HepG2 (cell line): Measurements from ENCODE around the gene COG4. TPM values are rescaled to one million over a fixed set of nuclear protein-coding genes. Genes with fewer than 3 reads are reported as not detected.

ENCODE experiments used
- CHCHD3 ChIP-seq: sonication (generic); formaldehyde crosslinking; IDR thresholded peaks from 2 replicates; pipeline ENCODE4 v1.8.0; 2022; ENCODE audit warnings: mild to moderate bottlenecking, missing genetic modification reagents, moderate library complexity
- GMEB1 ChIP-seq: sonication (generic); formaldehyde crosslinking; IDR thresholded peaks from 2 replicates; pipeline ENCODE4 v1.5.1; 2020; ENCODE audit warnings: missing genetic modification reagents, mild to moderate bottlenecking, borderline replicate concordance
- HCFC1 ChIP-seq: fragments of 150-350 bp; IDR thresholded peaks from 2 replicates; pipeline ENCODE4 v1.6.1; 2014; ENCODE audit warnings: low read depth, low read length
- HMG20B ChIP-seq: conservative IDR thresholded peaks from 2 replicates; pipeline ENCODE4 v1.6.1; 2016; ENCODE audit warnings: missing genetic modification reagents, missing compliant biosample characterization
- ISL2 ChIP-seq: sonication (generic); formaldehyde crosslinking; IDR thresholded peaks from 2 replicates; pipeline ENCODE4 v1.5.0; 2020; ENCODE audit warnings: missing genetic modification reagents
- MEIS1 ChIP-seq: sonication (generic); formaldehyde crosslinking; IDR thresholded peaks from 2 replicates; pipeline ENCODE4 v1.9.0; 2021; ENCODE audit warnings: mild to moderate bottlenecking, missing genetic modification reagents, moderate library complexity, borderline replicate concordance
- NFYC ChIP-seq: IDR thresholded peaks from 2 replicates; pipeline ENCODE4 v1.6.1; 2016; ENCODE audit warnings: missing genetic modification reagents, missing compliant biosample characterization
- PTBP1 ChIP-seq: fragments of 200-400 bp; formaldehyde crosslinking; IDR thresholded peaks from 2 replicates; pipeline ENCODE4 v1.6.1; 2018; ENCODE audit warnings: low read length, low read depth; ENCODE audit not compliant: poor library complexity, severe bottlenecking
- SUZ12 ChIP-seq: fragments of 150-350 bp; IDR thresholded peaks from 2 replicates; pipeline ENCODE4 v1.6.1; 2014; ENCODE audit warnings: low read depth, low read length
- ZBTB44 ChIP-seq: sonication (generic); formaldehyde crosslinking; IDR thresholded peaks from 2 replicates; pipeline ENCODE4 v1.4.0; 2020; ENCODE audit warnings: missing genetic modification reagents
- ZNF12 ChIP-seq: sonication (generic); formaldehyde crosslinking; IDR thresholded peaks from 2 replicates; pipeline ENCODE4 v1.5.0; 2020; ENCODE audit warnings: missing genetic modification reagents
- ZNF629 ChIP-seq: sonication (generic); formaldehyde crosslinking; conservative IDR thresholded peaks from 2 replicates; pipeline ENCODE4 v1.5.0; 2020; ENCODE audit warnings: missing genetic modification reagents
- ZNF691 ChIP-seq: sonication (generic); formaldehyde crosslinking; IDR thresholded peaks from 2 replicates; pipeline ENCODE4 v1.4.0; 2020; ENCODE audit warnings: missing genetic modification reagents, low read depth, mild to moderate bottlenecking, borderline replicate concordance
- ZNF709 ChIP-seq: sonication (generic); formaldehyde crosslinking; IDR thresholded peaks from 2 replicates; pipeline ENCODE4 v1.5.0; 2020; ENCODE audit warnings: mild to moderate bottlenecking, missing genetic modification reagents
- ZNF788 ChIP-seq: sonication (generic); formaldehyde crosslinking; IDR thresholded peaks from 2 replicates; pipeline ENCODE4 v1.5.0; 2020; ENCODE audit warnings: mild to moderate bottlenecking, missing genetic modification reagents, borderline replicate concordance
- ZNF883 ChIP-seq: sonication (generic); formaldehyde crosslinking; IDR thresholded peaks from 2 replicates; pipeline ENCODE4 v1.5.1; 2020; ENCODE audit warnings: mild to moderate bottlenecking, missing genetic modification reagents; ENCODE audit errors: not compliant biosample characterization
- polyA plus RNA-seq, 8 experiments: library from polyadenylated mRNA; depleted of rRNA in 3 of 8; stranded (reverse) in 7 of 8; unstranded in 1 of 8; fragments of >200 nt; fragmentation: Illumina TruSeq in 4 of 8; extraction: Trizol in 4 of 8; gene quantifications; 2 replicates each; pipeline versions ENCODE4 v1.2.1 to v1.2.3, GENCODE V29; 2011 to 2016; ENCODE audit warnings: low read depth in 4 of 8, missing spikeins in 1 of 8, mixed read lengths in 1 of 8; ENCODE audit not compliant: insufficient read depth in 1 of 8
- total RNA-seq, 5 experiments: library from RNA; depleted of rRNA; stranded (reverse); fragments of >200 nt; fragmentation: Illumina TruSeq; extraction: Trizol; gene quantifications; 2 replicates each; pipeline ENCODE4 v1.2.3, GENCODE V29; 2016; ENCODE audit warnings: low read depth in 1 of 5
- TF ChIP-seq, protein P1 (sequence below): sonication (generic); formaldehyde crosslinking; IDR thresholded peaks from 2 replicates; pipeline ENCODE4 v1.9.0; 2021; ENCODE audit warnings: missing genetic modification reagents, borderline replicate concordance
- TF ChIP-seq, protein P2 (sequence below): fragments of 450-650 bp; IDR thresholded peaks from 2 replicates; pipeline ENCODE4 v1.6.1; 2017; ENCODE audit warnings: mild to moderate bottlenecking

Gene COG4
- total and polyA plus RNA-seq, 2 of the 13 experiments (the other 11 are each of a cell fraction or from before 2014, with no cell fraction given) = 51.1 to 73.8 TPM

- TF ChIP-seq, protein P1, sequence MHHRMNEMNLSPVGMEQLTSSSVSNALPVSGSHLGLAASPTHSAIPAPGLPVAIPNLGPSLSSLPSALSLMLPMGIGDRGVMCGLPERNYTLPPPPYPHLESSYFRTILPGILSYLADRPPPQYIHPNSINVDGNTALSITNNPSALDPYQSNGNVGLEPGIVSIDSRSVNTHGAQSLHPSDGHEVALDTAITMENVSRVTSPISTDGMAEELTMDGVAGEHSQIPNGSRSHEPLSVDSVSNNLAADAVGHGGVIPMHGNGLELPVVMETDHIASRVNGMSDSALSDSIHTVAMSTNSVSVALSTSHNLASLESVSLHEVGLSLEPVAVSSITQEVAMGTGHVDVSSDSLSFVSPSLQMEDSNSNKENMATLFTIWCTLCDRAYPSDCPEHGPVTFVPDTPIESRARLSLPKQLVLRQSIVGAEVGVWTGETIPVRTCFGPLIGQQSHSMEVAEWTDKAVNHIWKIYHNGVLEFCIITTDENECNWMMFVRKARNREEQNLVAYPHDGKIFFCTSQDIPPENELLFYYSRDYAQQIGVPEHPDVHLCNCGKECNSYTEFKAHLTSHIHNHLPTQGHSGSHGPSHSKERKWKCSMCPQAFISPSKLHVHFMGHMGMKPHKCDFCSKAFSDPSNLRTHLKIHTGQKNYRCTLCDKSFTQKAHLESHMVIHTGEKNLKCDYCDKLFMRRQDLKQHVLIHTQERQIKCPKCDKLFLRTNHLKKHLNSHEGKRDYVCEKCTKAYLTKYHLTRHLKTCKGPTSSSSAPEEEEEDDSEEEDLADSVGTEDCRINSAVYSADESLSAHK (CRISPR knock-in tag) = no peak
- TF ChIP-seq GMEB1 (CRISPR knock-in tag) (peak; percentile 40; the same call in 1 of the 2 replicates), HMG20B (no peak), ZNF629 (CRISPR knock-in tag) (no peak), ZNF788 (CRISPR knock-in tag) (0 out of 2 replicates have a peak, but pooled peaks have one; percentile 0), CHCHD3 (CRISPR knock-in tag) (no peak), NFYC (CRISPR knock-in tag) (no peak), SUZ12 (no peak), ZNF691 (CRISPR knock-in tag) (0 out of 2 replicates have a peak, but pooled peaks have one; percentile 67), ZNF883 (CRISPR knock-in tag) (no peak), MEIS1 (CRISPR knock-in tag) (no peak), ISL2 (0 out of 2 replicates have a peak, but pooled peaks have one; percentile 47), ZBTB44 (CRISPR knock-in tag) (no peak), ZNF709 (0 out of 2 replicates have a peak, but pooled peaks have one; percentile 55), ZNF12 (CRISPR knock-in tag) (peak; percentile 24; the same call in 1 of the 2 replicates), PTBP1 (no peak), HCFC1 (peak; percentile 61; the same call in 1 of the 2 replicates)
- TF ChIP-seq, protein P2, sequence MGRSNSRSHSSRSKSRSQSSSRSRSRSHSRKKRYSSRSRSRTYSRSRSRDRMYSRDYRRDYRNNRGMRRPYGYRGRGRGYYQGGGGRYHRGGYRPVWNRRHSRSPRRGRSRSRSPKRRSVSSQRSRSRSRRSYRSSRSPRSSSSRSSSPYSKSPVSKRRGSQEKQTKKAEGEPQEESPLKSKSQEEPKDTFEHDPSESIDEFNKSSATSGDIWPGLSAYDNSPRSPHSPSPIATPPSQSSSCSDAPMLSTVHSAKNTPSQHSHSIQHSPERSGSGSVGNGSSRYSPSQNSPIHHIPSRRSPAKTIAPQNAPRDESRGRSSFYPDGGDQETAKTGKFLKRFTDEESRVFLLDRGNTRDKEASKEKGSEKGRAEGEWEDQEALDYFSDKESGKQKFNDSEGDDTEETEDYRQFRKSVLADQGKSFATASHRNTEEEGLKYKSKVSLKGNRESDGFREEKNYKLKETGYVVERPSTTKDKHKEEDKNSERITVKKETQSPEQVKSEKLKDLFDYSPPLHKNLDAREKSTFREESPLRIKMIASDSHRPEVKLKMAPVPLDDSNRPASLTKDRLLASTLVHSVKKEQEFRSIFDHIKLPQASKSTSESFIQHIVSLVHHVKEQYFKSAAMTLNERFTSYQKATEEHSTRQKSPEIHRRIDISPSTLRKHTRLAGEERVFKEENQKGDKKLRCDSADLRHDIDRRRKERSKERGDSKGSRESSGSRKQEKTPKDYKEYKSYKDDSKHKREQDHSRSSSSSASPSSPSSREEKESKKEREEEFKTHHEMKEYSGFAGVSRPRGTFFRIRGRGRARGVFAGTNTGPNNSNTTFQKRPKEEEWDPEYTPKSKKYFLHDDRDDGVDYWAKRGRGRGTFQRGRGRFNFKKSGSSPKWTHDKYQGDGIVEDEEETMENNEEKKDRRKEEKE = no peak
These were observed at the start of gene COG4 (continued) for GRCh38 chr16:70523076-70523742.
